Endometrial microvascular endothelial cells (primary cell): ENCODE results near the gene SLC25A1. TPM values are rescaled to one million over a fixed set of nuclear protein-coding genes. Genes with fewer than 3 reads are reported as not detected.

Source experiments
- in situ Hi-C: cut with HindIII; loops from 2 replicates; pipeline ENCODE4 v1.10.0; 2017; ENCODE audit warnings: low sequenced_read_pairs, low pct_unique_long_range_greater_than_20kb; ENCODE audit errors: inconsistent ontology term
- total RNA-seq: library from RNA; depleted of rRNA; stranded (reverse); fragments of >200 nt; gene quantifications from one replicate; pipeline ENCODE4 v1.2.3, GENCODE V29; 2015; ENCODE audit errors: inconsistent ontology term

SLC25A1 gene
- total RNA-seq, 1 donor from 2014 or later: 76.7 TPM

GRCh38 chr22:19149047-19149883, 29.3 kb downstream of the SLC25A1 start:
- in situ Hi-C loops: no loop called here

- in situ Hi-C loops: no loop called here
These were observed 30.0 kb downstream of the SLC25A1 start for GRCh38 chr22:19148417-19149046.

GRCh38 chr22:19147195-19147780, 31.2 kb downstream of the SLC25A1 start:
- in situ Hi-C loops: no loop called here

GRCh38 chr22:19146215-19146968, 32.1 kb downstream of the SLC25A1 start:
- in situ Hi-C loops: no loop called here

DNA sequence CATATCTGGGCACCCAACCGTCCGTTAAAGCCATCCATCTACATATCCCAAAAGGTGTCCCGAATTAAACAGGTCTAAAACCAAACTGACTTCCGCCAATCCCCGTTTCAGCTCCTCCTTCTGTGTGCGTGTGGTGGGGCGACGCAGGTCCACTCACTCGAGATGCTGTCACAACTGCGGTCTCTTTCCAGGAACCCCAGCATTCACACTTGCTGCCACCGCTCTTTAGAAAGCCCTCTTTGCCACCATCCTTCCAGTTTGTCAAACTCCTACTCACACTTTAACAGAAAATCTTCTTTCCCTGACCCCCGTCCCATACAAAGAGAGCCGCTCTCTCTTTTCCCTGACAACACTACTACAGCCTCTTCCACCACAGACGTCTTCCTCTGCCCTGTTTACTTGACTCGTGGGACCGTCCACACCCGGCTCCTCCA, 34.6 kb downstream of the SLC25A1 start:
- in situ Hi-C loops: no loop called here

DNA sequence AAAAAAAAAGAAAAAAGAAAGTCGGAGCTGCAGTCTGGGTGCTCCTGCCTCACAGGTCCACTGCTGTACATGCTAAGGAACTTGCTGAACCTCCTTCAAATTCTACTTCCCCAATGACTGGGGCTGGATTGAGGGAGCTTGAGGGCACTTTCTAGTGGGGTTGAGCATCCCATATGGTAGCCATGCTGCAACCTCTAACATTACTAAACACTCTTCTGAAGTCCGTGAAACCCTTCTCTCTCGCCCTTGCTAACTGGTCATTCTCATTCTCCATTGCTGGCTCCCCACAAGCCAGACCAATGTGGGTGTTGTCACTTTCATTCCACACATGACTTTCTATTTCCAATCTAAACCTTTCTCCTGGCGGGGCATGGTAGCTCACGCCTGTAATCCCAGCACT, 35.3 kb downstream of the SLC25A1 start:
- in situ Hi-C loops: no loop called here

- in situ Hi-C loops: no loop called here
These were observed 36.1 kb downstream of the SLC25A1 start for GRCh38 chr22:19142394-19142793.

- in situ Hi-C loops: no loop called here
These were observed 38.6 kb downstream of the SLC25A1 start for GRCh38 chr22:19139974-19140373.

GRCh38 chr22:19139001-19139356, 39.6 kb downstream of the SLC25A1 start:
- in situ Hi-C loops: no loop called here

DNA sequence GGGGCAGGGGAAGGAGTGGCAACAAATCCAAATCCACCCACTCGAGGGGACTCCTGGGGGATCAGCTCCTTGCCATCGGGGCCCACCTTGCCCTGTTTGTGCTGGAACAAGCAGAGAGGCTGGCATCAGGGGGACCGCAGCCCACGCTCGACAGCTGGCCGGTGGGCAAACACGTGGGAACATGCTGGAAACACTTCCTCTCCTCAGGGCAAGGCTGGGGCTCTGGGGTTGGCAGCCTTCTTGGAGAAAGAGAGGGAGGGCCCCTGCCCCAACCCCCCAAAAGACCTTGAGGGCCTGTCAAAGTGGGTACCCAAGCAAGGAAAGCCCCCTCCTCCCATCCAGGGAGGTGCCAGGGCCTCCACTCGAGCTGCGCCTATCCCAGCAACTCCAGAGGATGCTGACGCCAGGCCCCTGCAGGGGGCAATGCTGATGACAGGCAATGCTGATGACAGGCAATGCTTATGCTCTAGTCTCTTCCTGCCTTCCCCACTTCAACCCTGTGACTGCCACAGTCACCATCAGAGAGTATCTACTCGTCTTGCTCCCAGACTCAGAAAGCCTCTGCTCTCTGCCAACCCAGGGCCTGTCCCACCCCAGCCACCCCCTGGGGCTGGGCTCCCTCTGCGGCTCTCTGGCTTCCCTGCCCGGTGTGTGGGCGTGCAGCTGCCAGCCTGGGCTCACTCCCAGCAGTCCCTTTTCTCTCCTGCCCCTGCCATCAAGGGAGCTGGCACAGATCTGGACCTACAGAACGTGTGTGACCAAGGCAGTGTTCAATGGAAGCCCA, 40.1 kb downstream of the SLC25A1 start:
- in situ Hi-C loops: no loop called here

DNA sequence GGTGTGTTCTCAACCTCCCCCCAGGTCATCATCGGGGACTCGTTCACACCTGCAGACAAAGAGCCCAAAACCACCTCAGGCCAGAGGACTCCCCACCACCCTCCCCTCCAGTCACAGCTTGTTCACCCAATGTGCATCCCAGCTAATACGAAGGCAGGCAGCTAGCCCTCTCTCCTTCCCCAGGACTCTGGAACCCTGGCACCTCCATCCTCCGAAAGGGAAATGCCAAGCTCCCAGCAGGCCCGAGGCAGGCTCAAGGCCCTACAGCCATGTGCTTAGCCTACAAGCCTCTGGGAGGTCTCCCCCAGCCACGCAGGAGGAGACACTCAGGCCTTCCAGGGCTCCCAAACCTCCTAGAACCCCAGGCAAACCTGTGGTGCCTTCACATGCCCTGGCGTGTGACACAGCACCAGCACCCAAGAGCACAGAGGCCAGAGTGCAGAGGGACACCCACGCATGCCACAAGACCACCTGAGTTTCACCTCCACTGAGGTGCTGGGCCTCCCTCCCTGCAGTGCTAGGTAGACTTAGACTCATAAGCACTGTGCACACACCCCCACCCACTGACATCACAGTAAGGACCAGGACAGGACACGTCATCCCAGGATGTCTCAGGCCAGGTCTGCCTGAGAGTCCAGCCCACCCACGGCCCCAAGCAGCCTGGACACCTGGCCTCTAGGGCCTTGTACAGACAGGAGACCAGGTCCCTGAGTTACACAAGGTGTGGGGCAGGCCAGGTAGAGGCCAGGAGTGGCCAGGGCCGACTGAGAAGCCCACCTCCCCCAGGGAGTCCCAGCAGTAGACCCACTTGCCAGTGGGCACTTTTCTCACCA, 40.9 kb downstream of the SLC25A1 start:
- in situ Hi-C loops: no loop called here

GRCh38 chr22:19136915-19137314, 41.6 kb downstream of the SLC25A1 start:
- in situ Hi-C loops: no loop called here

- in situ Hi-C loops: no loop called here
These were observed 43.7 kb downstream of the SLC25A1 start for GRCh38 chr22:19134874-19135273.

- in situ Hi-C loops: no loop called here
These were observed 44.2 kb downstream of the SLC25A1 start for GRCh38 chr22:19134176-19134831.

GRCh38 chr22:19133561-19133960, 45.0 kb downstream of the SLC25A1 start:
- in situ Hi-C loops: no loop called here

DNA sequence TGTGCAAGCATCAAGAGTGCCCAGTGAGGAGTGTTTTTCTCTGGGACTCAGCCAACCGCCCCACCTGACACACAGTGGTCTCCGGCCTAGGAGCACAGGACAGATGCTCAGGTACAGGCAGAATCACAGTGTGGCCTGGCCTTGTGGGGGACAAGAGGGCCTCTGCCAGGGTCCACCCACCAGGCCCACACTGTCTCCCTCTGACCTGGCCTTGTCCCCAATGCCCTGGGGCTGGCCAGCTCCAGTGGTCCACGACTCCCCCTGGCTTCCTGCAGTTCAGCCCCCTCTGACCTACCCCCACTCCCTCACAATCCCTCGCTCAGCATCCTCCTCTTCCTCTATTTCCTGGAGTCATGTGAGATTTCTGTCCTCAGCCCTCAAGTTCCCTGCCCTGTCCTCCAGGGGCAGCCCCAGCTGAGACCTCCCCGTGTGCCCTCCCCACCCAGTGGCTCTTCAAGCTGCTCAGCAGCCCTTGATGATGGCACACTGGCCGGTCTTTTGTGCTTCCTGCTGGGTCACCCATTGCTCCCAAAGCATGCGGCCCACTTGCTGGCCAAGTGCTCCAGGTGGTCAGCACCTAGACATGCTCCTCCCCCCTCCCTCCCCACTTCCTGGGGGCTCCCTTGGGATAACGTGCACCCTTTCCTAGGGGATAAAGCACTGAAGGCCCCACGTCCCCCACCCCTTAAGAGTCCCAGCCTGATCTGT, 45.7 kb downstream of the SLC25A1 start:
- in situ Hi-C loops: no loop called here

- in situ Hi-C loops: no loop called here
These were observed 46.4 kb downstream of the SLC25A1 start for GRCh38 chr22:19132153-19132552.
